Hepatocyte (in vitro differentiated cells): ENCODE measurements around the gene TCP11.

Source experiments
- EZH2 ChIP-seq: fragments of 200-600 bp; sonication (generic); IDR thresholded peaks from 2 replicates; pipeline ENCODE4 v1.6.1; 2016; ENCODE audit warnings: antibody characterized with exemption, mild to moderate bottlenecking, borderline replicate concordance
- TF ChIP-seq, protein P1 (sequence below): fragments of 200-600 bp; sonication (generic); IDR thresholded peaks from 2 replicates; pipeline ENCODE4 v1.5.1; 2016; ENCODE audit warnings: antibody characterized with exemption, mild to moderate bottlenecking; ENCODE audit not compliant: poor library complexity

DNA sequence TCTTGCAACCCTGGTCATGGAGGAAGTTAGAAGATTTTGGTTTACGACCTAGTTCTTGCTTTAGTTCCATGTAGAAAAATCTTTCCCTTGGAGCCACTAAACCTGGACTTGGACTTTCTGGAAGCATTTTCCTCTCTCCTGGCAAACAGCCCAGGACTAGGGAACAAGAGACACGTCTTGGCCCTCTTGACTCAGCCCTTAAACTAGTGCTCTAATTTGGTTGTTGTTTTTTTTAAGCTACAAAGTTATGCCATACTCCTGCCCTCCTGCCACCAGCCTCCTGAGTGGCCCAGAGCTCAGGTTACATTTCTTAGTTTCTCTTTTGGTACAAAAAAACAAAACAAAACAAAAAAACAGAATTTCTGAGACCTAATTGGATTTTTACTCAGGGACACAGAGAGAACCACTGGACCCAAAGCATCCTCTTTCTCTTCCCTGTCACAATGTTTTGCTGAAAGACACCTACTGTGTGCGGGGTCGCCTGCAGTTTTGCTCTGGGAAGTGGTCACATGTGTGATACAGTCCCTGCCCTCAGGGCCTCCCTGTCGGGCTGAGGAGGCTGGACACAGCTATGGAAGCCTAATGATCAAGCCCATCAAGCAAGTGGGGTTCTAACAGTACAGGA, 40.3 kb upstream of the TCP11 start:
- TF ChIP-seq, protein P1, sequence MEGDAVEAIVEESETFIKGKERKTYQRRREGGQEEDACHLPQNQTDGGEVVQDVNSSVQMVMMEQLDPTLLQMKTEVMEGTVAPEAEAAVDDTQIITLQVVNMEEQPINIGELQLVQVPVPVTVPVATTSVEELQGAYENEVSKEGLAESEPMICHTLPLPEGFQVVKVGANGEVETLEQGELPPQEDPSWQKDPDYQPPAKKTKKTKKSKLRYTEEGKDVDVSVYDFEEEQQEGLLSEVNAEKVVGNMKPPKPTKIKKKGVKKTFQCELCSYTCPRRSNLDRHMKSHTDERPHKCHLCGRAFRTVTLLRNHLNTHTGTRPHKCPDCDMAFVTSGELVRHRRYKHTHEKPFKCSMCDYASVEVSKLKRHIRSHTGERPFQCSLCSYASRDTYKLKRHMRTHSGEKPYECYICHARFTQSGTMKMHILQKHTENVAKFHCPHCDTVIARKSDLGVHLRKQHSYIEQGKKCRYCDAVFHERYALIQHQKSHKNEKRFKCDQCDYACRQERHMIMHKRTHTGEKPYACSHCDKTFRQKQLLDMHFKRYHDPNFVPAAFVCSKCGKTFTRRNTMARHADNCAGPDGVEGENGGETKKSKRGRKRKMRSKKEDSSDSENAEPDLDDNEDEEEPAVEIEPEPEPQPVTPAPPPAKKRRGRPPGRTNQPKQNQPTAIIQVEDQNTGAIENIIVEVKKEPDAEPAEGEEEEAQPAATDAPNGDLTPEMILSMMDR: no peak
- TF ChIP-seq EZH2: no peak
